Suprapubic skin (tissue), 3 donors: ENCODE results near the gene SLC6A19.

Experiments used
- CTCF ChIP-seq, 2 donors: fragments of 200-600 bp in 1 of 2; fragments of 450-650 bp in 1 of 2; sonication (generic) in 1 of 2; IDR thresholded peaks; one replicate each; pipeline ENCODE4 v1.5.1; 2016 to 2019; ENCODE audit warnings: antibody characterized with exemption in 2 of 2, mild to moderate bottlenecking in 1 of 2, moderate library complexity in 1 of 2
- POLR2AphosphoS5 ChIP-seq, 3 donors: sonication (generic); formaldehyde crosslinking; IDR thresholded peaks; one replicate each; pipeline ENCODE4 v1.6.1; 2017; ENCODE audit warnings: antibody characterized with exemption in 3 of 3

- no peak for TF ChIP-seq CTCF (IDR thresholded peaks at IDR 0.05)
- TF ChIP-seq POLR2AphosphoS5 (IDR thresholded peaks at IDR 0.05) = no peak
Measured at GRCh38 chr5:1226231-1226630, 24.8 kb downstream of the SLC6A19 start.
